ENCODE data around the gene TSNAX.
A peak's percentile ranks its signal among the peaks of the same experiment; 100 is the strongest.

The TSNAX gene

DNA sequence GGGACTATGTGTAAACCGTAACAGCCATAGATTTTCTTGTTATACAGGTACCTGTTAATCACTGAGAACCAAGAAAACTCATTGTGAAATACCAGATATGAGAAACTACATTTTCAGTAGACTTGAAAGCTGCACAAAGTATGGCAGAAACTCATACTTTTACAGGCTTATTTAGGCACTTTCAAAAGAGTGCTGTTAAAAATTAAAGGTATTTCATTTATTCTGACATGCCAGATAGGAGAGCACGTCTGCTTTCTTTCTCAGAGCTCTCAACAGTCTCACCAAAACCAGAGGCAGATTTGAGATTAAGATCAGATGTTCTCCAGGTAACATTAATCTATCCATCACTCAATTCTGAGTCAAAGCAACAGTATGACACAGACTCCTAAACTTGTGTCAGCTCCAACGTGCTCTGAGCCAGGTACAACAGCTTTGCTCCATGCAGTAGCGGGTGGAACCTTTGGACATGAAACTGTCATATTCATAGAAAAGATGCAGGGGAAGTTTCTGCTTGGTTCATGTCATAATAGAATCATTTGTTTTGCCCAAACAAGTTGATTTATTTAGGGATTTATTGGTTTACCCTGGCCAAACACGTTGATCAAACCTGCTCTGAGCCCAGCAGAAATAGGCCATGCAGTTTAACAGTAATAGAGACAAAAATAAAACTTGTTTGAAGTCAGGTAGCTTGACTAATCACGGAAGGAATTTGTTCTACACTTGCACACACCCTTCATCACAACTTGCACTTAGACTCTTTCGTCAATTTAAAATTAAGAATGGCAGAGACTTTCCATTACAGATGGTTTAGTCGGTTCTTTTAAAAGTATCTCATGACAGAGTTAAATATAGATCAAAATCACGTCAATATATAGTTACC lies 20.8 kb upstream of the TSNAX start:
- Mint-ChIP-seq H3K4me1 (no peaks in the 10 kb centered on the region), H3K9me3 (peaks cover 4% of the 10 kb centered on the region), H3K36me3 (no peaks in the 10 kb centered on the region), H3K27me3 (peaks cover 16% of the 10 kb centered on the region), H3K27ac (no peak overlapping the region), H3K4me3 (no peak overlapping the region)
- DNase-seq: no peak
- CTCF ChIA-PET: no interaction called here

- H3K4me3 Mint-ChIP-seq: no peak overlapping the region
- CTCF ChIA-PET: no interaction called here
- H3K4me1 Mint-ChIP-seq: no peaks in the 10 kb centered on the region
- peaks cover under 1% of the 10 kb centered on the region for H3K9me3 Mint-ChIP-seq
- H3K36me3 Mint-ChIP-seq: no peaks in the 10 kb centered on the region
- DNase-seq: no peak
- H3K27me3 Mint-ChIP-seq: peaks cover 16% of the 10 kb centered on the region
- no peak overlapping the region for H3K27ac Mint-ChIP-seq
Observed at GRCh38 chr1:231508497-231508896, 20.0 kb upstream of the TSNAX start.

GRCh38 chr1:231508941-231509340 lies 19.5 kb upstream of the TSNAX start:
- Mint-ChIP-seq H3K36me3 (no peaks in the 10 kb centered on the region), H3K4me1 (no peaks in the 10 kb centered on the region), H3K4me3 (no peak overlapping the region), H3K27ac (no peak overlapping the region), H3K9me3 (no peaks in the 10 kb centered on the region), H3K27me3 (peaks cover 16% of the 10 kb centered on the region)
- CTCF ChIA-PET: no interaction called here
- no peak for DNase-seq

GRCh38 chr1:231512147-231512698 lies 16.2 kb upstream of the TSNAX start:
- peaks cover 16% of the 10 kb centered on the region for H3K27me3 Mint-ChIP-seq
- H3K36me3 Mint-ChIP-seq: no peaks in the 10 kb centered on the region
- no peaks in the 10 kb centered on the region for H3K9me3 Mint-ChIP-seq
- CTCF ChIA-PET: no interaction called here
- DNase-seq: no peak
- H3K27ac Mint-ChIP-seq: no peak overlapping the region
- no peaks in the 10 kb centered on the region for H3K4me1 Mint-ChIP-seq
- H3K4me3 Mint-ChIP-seq: no peak overlapping the region

- no peaks in the 10 kb centered on the region for H3K4me1 Mint-ChIP-seq
- DNase-seq: no peak
Observed at GRCh38 chr1:231515748-231516147, 12.7 kb upstream of the TSNAX start.

DNA sequence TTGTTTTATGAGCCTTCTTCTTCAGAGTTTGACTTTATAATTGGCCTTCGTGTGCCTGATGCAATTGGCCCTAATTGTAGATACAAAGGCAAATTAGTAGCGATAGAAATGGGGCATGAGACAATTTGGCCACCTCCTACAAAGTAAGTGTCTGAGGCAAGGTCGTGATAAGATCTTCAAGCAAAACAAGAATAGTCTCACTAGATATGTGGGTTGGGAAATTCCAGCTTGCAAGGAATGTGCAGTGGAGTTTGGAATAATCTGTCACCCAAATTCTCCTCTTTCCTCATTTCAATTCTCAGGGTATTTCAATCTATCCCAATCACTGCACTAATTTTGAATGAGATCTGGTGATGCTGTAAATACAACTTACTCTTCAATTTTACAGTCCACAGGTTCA lies 11.4 kb upstream of the TSNAX start:
- no peaks in the 10 kb centered on the region for H3K36me3 Mint-ChIP-seq
- H3K4me3 Mint-ChIP-seq: no peak overlapping the region
- H3K27me3 Mint-ChIP-seq: peaks cover 12% of the 10 kb centered on the region
- CTCF ChIA-PET: no interaction called here
- H3K27ac Mint-ChIP-seq: no peak overlapping the region
- H3K9me3 Mint-ChIP-seq: no peaks in the 10 kb centered on the region
- H3K4me1 Mint-ChIP-seq: no peaks in the 10 kb centered on the region
- no peak for DNase-seq

More at GRCh38 chr1:231515748-231516147, 12.7 kb upstream of the TSNAX start:
- Mint-ChIP-seq H3K4me3 (no peak overlapping the region), H3K9me3 (no peaks in the 10 kb centered on the region), H3K36me3 (no peaks in the 10 kb centered on the region), H3K27me3 (peaks cover 17% of the 10 kb centered on the region), H3K27ac (no peak overlapping the region)
- CTCF ChIA-PET: no interaction called here

DNA sequence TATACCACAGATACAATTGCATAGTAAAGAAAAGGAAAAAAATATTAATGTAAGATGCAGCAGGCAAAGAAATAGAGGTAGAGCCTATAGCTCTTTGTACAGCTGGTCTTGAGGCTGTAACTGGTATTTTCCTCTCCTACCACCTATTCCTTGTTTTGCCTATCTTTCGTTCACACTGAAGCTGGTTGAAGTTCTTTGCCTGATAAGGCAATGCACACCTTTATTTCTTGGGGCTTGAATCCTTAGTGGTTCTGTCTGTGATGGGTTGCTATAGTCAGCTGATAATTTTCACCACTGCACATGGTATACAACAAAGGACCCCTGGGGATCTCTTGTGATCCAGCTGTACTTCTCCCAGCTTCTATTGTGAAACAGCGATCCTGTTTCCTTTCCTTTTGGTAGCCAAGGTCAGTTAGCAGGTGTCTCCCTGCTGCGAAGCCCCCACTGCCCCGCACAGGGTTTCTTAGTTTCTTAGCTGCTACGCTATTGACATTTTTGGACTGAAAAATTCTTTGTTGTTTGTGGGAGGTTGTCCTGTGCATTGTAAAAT lies 9.9 kb upstream of the TSNAX start:
- Mint-ChIP-seq H3K27ac (no peak overlapping the region), H3K27me3 (peaks cover 8% of the 10 kb centered on the region), H3K4me3 (no peak overlapping the region), H3K4me1 (no peaks in the 10 kb centered on the region), H3K9me3 (no peaks in the 10 kb centered on the region), H3K36me3 (no peaks in the 10 kb centered on the region)
- CTCF ChIA-PET: interaction anchor here (1.1 kb wide), 1 partner anchor 160 kb away, joined by 3 read pairs; no protein-coding TSS in a partner anchor
- no peak for DNase-seq

- Mint-ChIP-seq H3K4me1 (no peaks in the 10 kb centered on the region), H3K36me3 (no peaks in the 10 kb centered on the region), H3K4me3 (no peak overlapping the region), H3K27ac (no peak overlapping the region), H3K27me3 (peaks cover 8% of the 10 kb centered on the region), H3K9me3 (no peaks in the 10 kb centered on the region)
- DNase-seq: no peak
- CTCF ChIA-PET: no interaction called here
Observed at GRCh38 chr1:231519166-231519565, 9.3 kb upstream of the TSNAX start.

- no peak overlapping the region for H3K27ac Mint-ChIP-seq
- CTCF ChIA-PET: no interaction called here
- H3K36me3 Mint-ChIP-seq: no peaks in the 10 kb centered on the region
- peaks cover 2% of the 10 kb centered on the region for H3K4me1 Mint-ChIP-seq
- H3K4me3 Mint-ChIP-seq: no peak overlapping the region
- no peaks in the 10 kb centered on the region for H3K9me3 Mint-ChIP-seq
- H3K27me3 Mint-ChIP-seq: peaks cover 5% of the 10 kb centered on the region
- no peak for DNase-seq
Observed at GRCh38 chr1:231522038-231522437, 6.4 kb upstream of the TSNAX start.

DNA sequence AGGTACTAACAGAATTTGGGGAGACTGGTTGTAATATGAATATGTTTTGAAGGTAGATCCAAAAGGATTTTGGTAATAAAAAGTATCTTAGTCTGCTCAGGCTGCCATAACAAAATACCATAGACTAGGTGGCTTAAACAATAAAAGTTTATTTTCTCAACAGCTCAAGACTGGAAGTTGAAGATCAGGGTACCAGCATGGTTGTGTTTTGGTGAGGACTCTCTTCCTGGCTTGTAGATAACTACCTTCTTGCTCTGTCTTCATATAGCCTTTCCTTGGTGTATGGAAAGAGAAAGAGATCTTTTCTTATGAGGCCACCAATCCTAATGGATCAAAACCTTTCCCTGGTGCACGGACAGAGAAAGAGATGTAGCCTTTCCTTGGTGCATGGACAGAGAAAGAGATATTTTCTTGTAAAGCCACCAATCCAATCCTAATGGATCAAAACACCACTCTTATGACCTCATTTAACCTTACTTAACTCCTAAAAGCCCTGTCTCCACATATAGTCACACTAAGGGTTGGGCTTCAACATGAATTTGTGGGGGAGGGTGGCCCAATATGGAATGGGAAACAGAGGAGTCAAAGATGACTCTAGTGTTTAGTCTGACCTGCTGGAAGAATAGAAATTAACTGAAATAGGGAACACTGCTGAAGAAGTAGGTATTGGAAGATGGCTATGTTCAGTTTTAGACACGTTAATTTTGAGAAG lies 5.4 kb upstream of the TSNAX start:
- peaks cover 10% of the 10 kb centered on the region for H3K4me1 Mint-ChIP-seq
- no peaks in the 10 kb centered on the region for H3K9me3 Mint-ChIP-seq
- CTCF ChIA-PET: no interaction called here
- no peak overlapping the region for H3K4me3 Mint-ChIP-seq
- no peak overlapping the region for H3K27ac Mint-ChIP-seq
- H3K36me3 Mint-ChIP-seq: no peaks in the 10 kb centered on the region
- no peaks in the 10 kb centered on the region for H3K27me3 Mint-ChIP-seq
- DNase-seq: no peak

DNA sequence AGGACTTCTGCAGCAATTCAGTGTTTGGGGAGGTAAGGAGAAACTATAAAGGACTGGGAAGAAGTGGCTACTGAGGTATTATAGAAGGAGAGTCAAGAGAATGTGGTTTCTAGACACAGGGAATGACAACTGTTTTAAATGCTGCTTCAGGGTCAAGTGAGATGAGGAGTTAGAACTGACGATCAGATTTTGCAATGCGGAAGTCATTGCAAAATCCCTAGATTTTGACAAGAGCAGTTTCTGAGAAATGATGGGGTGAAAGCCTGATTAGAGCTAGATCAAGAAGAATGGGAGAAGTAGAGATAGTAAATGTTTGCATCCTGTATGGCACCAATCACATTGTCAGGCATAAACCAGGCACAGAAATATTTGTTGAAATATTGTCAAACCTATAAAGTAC lies 4.7 kb upstream of the TSNAX start:
- Mint-ChIP-seq H3K36me3 (peaks cover 1% of the 10 kb centered on the region), H3K4me1 (peaks cover 13% of the 10 kb centered on the region), H3K9me3 (no peaks in the 10 kb centered on the region), H3K4me3 (no peak overlapping the region), H3K27me3 (no peaks in the 10 kb centered on the region), H3K27ac (no peak overlapping the region)
- CTCF ChIA-PET: no interaction called here
- no peak for DNase-seq

GRCh38 chr1:231526536-231526935 lies 1.9 kb upstream of the TSNAX start:
- Mint-ChIP-seq H3K27me3 (no peaks in the 10 kb centered on the region), H3K27ac (no peak overlapping the region), H3K4me3 (no peak overlapping the region), H3K4me1 (peaks cover 32% of the 10 kb centered on the region), H3K9me3 (peaks cover 2% of the 10 kb centered on the region), H3K36me3 (peaks cover 15% of the 10 kb centered on the region)
- CTCF ChIA-PET: no interaction called here
- DNase-seq: no peak

DNA sequence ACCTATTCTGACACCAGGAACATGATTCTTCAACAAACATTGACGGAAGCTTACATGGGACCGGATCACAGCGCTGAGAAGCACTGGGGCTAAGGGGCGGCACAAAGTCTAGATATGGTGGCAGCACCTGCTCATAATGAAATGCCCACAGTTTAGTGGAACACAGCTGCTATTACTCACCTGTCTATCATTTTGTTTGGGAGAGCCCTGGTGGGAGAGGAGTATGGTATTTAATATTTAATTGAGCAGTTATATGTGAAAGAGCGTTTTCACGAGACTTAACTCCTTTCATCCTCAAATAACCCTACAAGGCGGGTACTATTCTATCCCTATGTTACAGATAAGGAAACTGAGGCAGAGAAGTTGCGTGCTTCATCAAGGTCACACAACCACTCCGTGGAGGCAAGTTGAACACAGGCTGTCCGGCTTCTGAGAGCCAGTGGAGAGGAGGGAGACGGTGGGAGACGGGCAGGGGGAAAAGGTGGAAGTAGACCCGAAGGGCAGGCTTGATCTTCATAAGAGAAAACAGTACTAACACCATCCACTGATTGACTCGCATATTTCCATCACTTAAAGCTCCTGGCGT lies 790 bp upstream of the TSNAX start:
- DNase-seq: no peak
- peaks cover 36% of the 10 kb centered on the region for H3K4me1 Mint-ChIP-seq
- H3K4me3 Mint-ChIP-seq: peak overlapping the region; percentile 92
- no peaks in the 10 kb centered on the region for H3K27me3 Mint-ChIP-seq
- H3K36me3 Mint-ChIP-seq: peaks cover 20% of the 10 kb centered on the region
- H3K27ac Mint-ChIP-seq: peak overlapping the region; percentile 98
- CTCF ChIA-PET: interaction anchor here (0.7 kb wide), 1 partner anchor 25 kb away, joined by 4 read pairs; no protein-coding TSS in a partner anchor
- H3K9me3 Mint-ChIP-seq: peaks cover 2% of the 10 kb centered on the region

DNA sequence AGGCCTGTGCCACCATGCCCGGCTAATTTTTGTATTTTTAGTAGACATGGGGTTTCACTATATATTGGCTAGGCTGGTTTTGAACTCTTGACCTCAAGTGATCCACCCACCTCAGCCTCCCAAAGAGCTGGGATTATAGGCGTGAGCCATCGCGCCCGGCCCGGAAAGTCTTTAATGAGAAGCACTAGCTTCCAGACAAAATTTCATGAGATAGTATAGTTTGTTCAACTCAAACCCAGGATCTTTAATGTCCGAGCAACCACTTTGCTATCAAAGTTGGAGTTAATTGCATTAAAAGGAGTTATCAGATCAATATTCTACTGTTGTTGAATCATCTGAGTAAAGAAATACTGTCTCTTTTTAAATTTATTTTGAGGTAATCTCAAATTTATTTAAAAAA lies 4.8 kb downstream of the TSNAX start:
- no peak for DNase-seq

More for the DNA sequence above, 4.8 kb downstream of the TSNAX start:
- H3K4me1 Mint-ChIP-seq: peaks cover 36% of the 10 kb centered on the region
- no peak overlapping the region for H3K27ac Mint-ChIP-seq
- CTCF ChIA-PET: no interaction called here
- H3K9me3 Mint-ChIP-seq: peaks cover 2% of the 10 kb centered on the region
- no peak overlapping the region for H3K4me3 Mint-ChIP-seq
- H3K36me3 Mint-ChIP-seq: peaks cover 40% of the 10 kb centered on the region
- H3K27me3 Mint-ChIP-seq: no peaks in the 10 kb centered on the region

Data from activated naive CD4-positive, alpha-beta T cell treated with anti-CD3 and anti-CD28 coated beads, Interleukin-2, amount 10 ng/mL, durations not matched to agents 7 days and 5 days (primary cell).